ENCODE measurements around the gene OAF. TPM values are rescaled to one million over a fixed set of nuclear protein-coding genes. Genes with fewer than 3 reads are reported as not detected.
A peak's percentile ranks its signal among the peaks of the same experiment; 100 is the strongest.

Gene OAF
- total and polyA plus RNA-seq, 3 experiments from 2014 or later = 2.6 to 3.4 (median 3.0) TPM

- CTCF ChIA-PET = interaction anchor here (0.6 to 1.7 kb wide), 2 partner anchors 14 to 24 kb away, joined by 3 to 4 read pairs; no protein-coding TSS in a partner anchor
- peaks cover 17 to 23% of the 10 kb centered on the region in 2 donors for H3K27me3 Mint-ChIP-seq
- peak overlapping the region in 6 of 8 donors; percentile 13 to 90 (median 72) for H3K27ac Mint-ChIP-seq
Observed at GRCh38 chr11:120211522-120212258, 858 bp downstream of the OAF start.

DNA sequence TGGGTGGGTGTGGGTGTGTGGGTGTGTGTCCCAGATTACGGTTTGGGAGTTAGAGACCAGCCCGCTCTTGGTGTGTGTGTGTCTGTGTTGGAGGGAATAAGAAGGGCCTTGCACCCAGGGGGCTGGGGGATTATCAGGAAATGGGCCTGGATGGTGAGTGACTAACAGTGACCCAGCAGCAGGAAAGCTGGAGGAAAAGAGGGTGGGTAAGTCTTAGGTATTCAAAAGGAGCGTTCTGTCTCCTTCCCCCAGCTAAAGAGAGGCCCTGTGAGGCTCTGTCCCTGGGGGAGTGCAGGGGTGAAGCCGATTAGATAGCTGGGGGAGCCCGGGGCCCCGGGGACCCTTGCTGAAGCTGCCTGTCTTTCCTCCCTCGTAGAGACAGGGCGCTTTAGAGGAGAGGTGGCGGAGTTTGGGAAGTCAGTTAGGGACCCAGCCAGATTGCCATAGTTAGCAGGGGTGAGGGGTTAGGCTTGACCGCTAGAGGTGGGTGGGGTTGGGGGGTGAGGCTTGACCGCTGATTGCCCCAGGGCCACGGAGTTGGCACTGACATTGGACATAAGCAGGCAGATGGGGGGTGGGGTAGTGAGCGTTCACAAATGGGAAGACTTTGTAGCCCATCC lies 1.5 kb downstream of the OAF start:
- no peak for DNase-seq
- H3K27me3 ChIP-seq (ENCODE audit: insufficient read depth, low read length, poor library complexity, severe bottlenecking) = no peaks in the 10 kb centered on the region
- CTCF ChIA-PET = interaction anchor here (0.6 to 1.7 kb wide), 2 partner anchors 13 to 23 kb away, joined by 3 to 4 read pairs; no protein-coding TSS in a partner anchor
- no peak overlapping the region for H3K27ac ChIP-seq (ENCODE audit: low read depth, low read length)
- H3K36me3 ChIP-seq (ENCODE audit: insufficient read depth, low read length) = no peaks in the 10 kb centered on the region
- H3K9me3 ChIP-seq (ENCODE audit: low read length) = no peaks in the 10 kb centered on the region
- no peak overlapping the region for H3K4me3 ChIP-seq (ENCODE audit: low read length)
- H3K4me3 Mint-ChIP-seq = peak overlapping the region; percentile 30 to 80 (median 68)
- POLR2A ChIA-PET = no interaction called here
- H3K36me3 Mint-ChIP-seq = peaks cover 0 to 1% (median 0%) of the 10 kb centered on the region in 3 donors
- H3K27me3 Mint-ChIP-seq = peaks cover 15 to 22% of the 10 kb centered on the region in 2 donors
- peaks cover 13% of the 10 kb centered on the region for H3K4me1 ChIP-seq (ENCODE audit: insufficient read depth, low read length)
- peaks cover 12 to 22% (median 15%) of the 10 kb centered on the region in 3 donors for H3K4me1 Mint-ChIP-seq
- peaks cover 0 to 2% (median 0%) of the 10 kb centered on the region in 5 donors for H3K9me3 Mint-ChIP-seq
- H3K27ac Mint-ChIP-seq = peak overlapping the region in 1 of 8 donors; percentile 38

More at GRCh38 chr11:120211522-120212258, 858 bp downstream of the OAF start:
- peak overlapping the region; percentile 79 to 98 (median 92) for H3K4me3 Mint-ChIP-seq
- no peak overlapping the region for H3K27ac ChIP-seq (ENCODE audit: low read depth, low read length)
- H3K4me1 ChIP-seq (ENCODE audit: insufficient read depth, low read length) = peaks cover 13% of the 10 kb centered on the region
- POLR2A ChIA-PET = no interaction called here
- H3K27me3 ChIP-seq (ENCODE audit: insufficient read depth, low read length, poor library complexity, severe bottlenecking) = no peaks in the 10 kb centered on the region
- peaks cover 0 to 2% (median 0%) of the 10 kb centered on the region in 5 donors for H3K9me3 Mint-ChIP-seq
- H3K36me3 ChIP-seq (ENCODE audit: insufficient read depth, low read length) = no peaks in the 10 kb centered on the region
- no peak for DNase-seq
- peaks cover 0 to 1% (median 0%) of the 10 kb centered on the region in 3 donors for H3K36me3 Mint-ChIP-seq
- no peaks in the 10 kb centered on the region for H3K9me3 ChIP-seq (ENCODE audit: low read length)
- peak overlapping the region; percentile 54 for H3K4me3 ChIP-seq (ENCODE audit: low read length)
- H3K4me1 Mint-ChIP-seq = peaks cover 12 to 22% (median 15%) of the 10 kb centered on the region in 3 donors

- peaks cover 9 to 19% of the 10 kb centered on the region in 2 donors for H3K27me3 Mint-ChIP-seq
- H3K4me1 Mint-ChIP-seq = peaks cover 12 to 22% (median 15%) of the 10 kb centered on the region in 3 donors
- Histone ChIP-seq H3K27me3 (ENCODE audit: insufficient read depth, low read length, poor library complexity, severe bottlenecking) (no peaks in the 10 kb centered on the region), H3K36me3 (ENCODE audit: insufficient read depth, low read length) (no peaks in the 10 kb centered on the region), H3K9me3 (ENCODE audit: low read length) (no peaks in the 10 kb centered on the region), H3K4me3 (ENCODE audit: low read length) (no peak overlapping the region), H3K4me1 (ENCODE audit: insufficient read depth, low read length) (peaks cover 13% of the 10 kb centered on the region), H3K27ac (ENCODE audit: low read depth, low read length) (no peak overlapping the region)
- CTCF ChIA-PET = interaction anchor here (1.7 kb wide), 1 partner anchor 12 kb away, joined by 4 read pairs; no protein-coding TSS in a partner anchor
- POLR2A ChIA-PET = no interaction called here
- H3K27ac Mint-ChIP-seq = peak overlapping the region in 1 of 8 donors; percentile 79
- no peak for DNase-seq
- H3K9me3 Mint-ChIP-seq = peaks cover 0 to 2% (median 0%) of the 10 kb centered on the region in 5 donors
- peaks cover 0 to 1% (median 0%) of the 10 kb centered on the region in 3 donors for H3K36me3 Mint-ChIP-seq
- H3K4me3 Mint-ChIP-seq = peak overlapping the region in 5 of 7 donors; percentile 19 to 80 (median 38)
Observed at GRCh38 chr11:120212926-120213325, 2.1 kb downstream of the OAF start.

DNA sequence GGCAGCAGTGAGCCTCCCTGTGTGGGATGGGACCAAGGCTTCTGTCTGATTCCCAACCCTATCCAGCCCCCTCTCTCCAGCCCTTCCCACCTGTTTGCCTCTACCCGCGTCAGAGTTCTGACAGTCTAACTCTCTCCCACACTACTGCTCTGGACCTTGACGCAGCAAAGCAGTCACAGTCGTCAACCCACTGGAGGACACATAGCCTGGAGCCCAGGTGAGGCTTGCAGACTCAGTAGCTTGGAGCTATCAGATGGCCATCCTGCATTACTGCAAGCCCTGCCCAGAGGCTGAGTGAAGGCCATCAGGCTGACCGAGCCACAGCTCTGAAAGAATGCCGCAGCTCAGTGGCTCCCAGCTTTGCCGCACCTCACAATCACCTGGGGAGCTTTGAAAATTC lies 3.7 kb downstream of the OAF start:
- Histone ChIP-seq H3K27me3 (ENCODE audit: insufficient read depth, low read length, poor library complexity, severe bottlenecking) (no peaks in the 10 kb centered on the region), H3K4me3 (ENCODE audit: low read length) (no peak overlapping the region), H3K27ac (ENCODE audit: low read depth, low read length) (no peak overlapping the region), H3K9me3 (ENCODE audit: low read length) (no peaks in the 10 kb centered on the region), H3K4me1 (ENCODE audit: insufficient read depth, low read length) (peaks cover 13% of the 10 kb centered on the region), H3K36me3 (ENCODE audit: insufficient read depth, low read length) (no peaks in the 10 kb centered on the region)
- Mint-ChIP-seq H3K9me3 (peaks cover 0 to 2% (median 0%) of the 10 kb centered on the region in 5 donors), H3K27me3 (peaks cover 0 to 12% of the 10 kb centered on the region in 2 donors), H3K4me1 (peaks cover 12 to 21% (median 14%) of the 10 kb centered on the region in 3 donors), H3K4me3 (peak overlapping the region in 1 of 7 donors; percentile 15), H3K36me3 (peaks cover 0 to 1% (median 0%) of the 10 kb centered on the region in 3 donors), H3K27ac (peak overlapping the region in 1 of 8 donors; percentile 57)
- ChIA-PET CTCF (interaction anchor here (0.9 kb wide), 1 partner anchor 15 kb away, joined by 4 read pairs; no protein-coding TSS in a partner anchor), POLR2A (no interaction called here)
- no peak for DNase-seq

DNA sequence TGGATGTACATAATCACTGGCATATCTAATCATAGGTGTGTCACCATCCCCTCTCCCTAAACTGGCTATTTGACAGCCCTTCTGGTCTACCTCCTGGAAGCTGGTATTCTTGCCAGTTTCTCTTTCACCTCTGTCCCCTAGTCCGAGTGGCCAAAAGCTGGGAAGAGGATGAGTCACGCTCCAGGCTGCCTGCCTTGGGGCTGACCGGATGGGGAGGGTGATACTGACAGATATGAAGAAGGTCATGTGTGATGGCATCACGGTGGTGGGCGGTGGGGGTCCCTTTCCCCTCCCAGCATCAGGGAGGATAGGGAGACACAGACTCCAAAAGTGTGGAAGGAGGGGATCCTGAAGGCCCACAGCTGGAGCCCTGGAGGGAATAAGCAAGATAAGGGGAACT lies 4.8 kb downstream of the OAF start:
- Histone ChIP-seq H3K36me3 (ENCODE audit: insufficient read depth, low read length) (no peaks in the 10 kb centered on the region), H3K27ac (ENCODE audit: low read depth, low read length) (no peak overlapping the region), H3K4me1 (ENCODE audit: insufficient read depth, low read length) (peaks cover 6% of the 10 kb centered on the region), H3K4me3 (ENCODE audit: low read length) (no peak overlapping the region), H3K9me3 (ENCODE audit: low read length) (no peaks in the 10 kb centered on the region), H3K27me3 (ENCODE audit: insufficient read depth, low read length, poor library complexity, severe bottlenecking) (no peaks in the 10 kb centered on the region)
- Mint-ChIP-seq H3K4me3 (no peak overlapping the region), H3K9me3 (peaks cover 0 to 2% (median 0%) of the 10 kb centered on the region in 5 donors), H3K27ac (no peak overlapping the region), H3K4me1 (peaks cover 4 to 13% (median 6%) of the 10 kb centered on the region in 3 donors), H3K36me3 (peaks cover 0 to 1% (median 0%) of the 10 kb centered on the region in 3 donors), H3K27me3 (peaks cover 0 to 7% of the 10 kb centered on the region in 2 donors)
- DNase-seq = no peak
- CTCF ChIA-PET = interaction anchor here (1.3 kb wide), 1 partner anchor 20 kb away, joined by 3 read pairs; no protein-coding TSS in a partner anchor
- POLR2A ChIA-PET = no interaction called here

GRCh38 chr11:120216426-120217102 lies 5.7 kb downstream of the OAF start:
- ChIA-PET CTCF (interaction anchor here (1.3 kb wide), 1 partner anchor 19 kb away, joined by 3 read pairs; no protein-coding TSS in a partner anchor), POLR2A (no interaction called here)
- Mint-ChIP-seq H3K9me3 (peaks cover 0 to 2% (median 0%) of the 10 kb centered on the region in 5 donors), H3K27ac (no peak overlapping the region), H3K4me3 (no peak overlapping the region), H3K4me1 (peaks cover 3 to 10% (median 5%) of the 10 kb centered on the region in 3 donors), H3K36me3 (peaks cover 0 to under 1% (median 0%) of the 10 kb centered on the region in 3 donors), H3K27me3 (peaks cover 0 to 8% of the 10 kb centered on the region in 2 donors)
- H3K4me3 ChIP-seq (ENCODE audit: low read length) = no peak overlapping the region
- H3K36me3 ChIP-seq (ENCODE audit: insufficient read depth, low read length) = no peaks in the 10 kb centered on the region
- DNase-seq = no peak
- no peaks in the 10 kb centered on the region for H3K27me3 ChIP-seq (ENCODE audit: insufficient read depth, low read length, poor library complexity, severe bottlenecking)
- H3K27ac ChIP-seq (ENCODE audit: low read depth, low read length) = no peak overlapping the region
- peaks cover 3% of the 10 kb centered on the region for H3K4me1 ChIP-seq (ENCODE audit: insufficient read depth, low read length)
- no peaks in the 10 kb centered on the region for H3K9me3 ChIP-seq (ENCODE audit: low read length)

DNA sequence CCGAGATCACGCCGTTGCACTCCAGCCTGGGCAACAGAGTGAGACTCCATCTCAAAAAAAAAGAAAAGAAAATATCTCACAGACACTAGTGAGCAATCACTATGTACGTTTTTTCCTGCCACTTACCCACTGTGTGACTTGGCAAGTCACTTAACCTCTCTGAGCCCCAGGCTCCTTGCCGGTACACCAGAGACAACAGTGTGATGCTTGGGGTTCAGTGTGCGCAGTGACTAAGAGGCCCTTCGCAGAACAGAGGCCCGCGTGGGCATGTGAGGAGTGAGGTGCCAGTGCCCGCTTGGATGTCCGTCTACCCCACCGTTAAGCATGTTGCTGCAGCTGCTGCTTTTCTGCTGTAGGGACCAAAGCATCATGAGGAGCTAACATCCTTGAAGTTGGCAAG lies 6.7 kb downstream of the OAF start:
- Mint-ChIP-seq H3K27ac (no peak overlapping the region), H3K36me3 (no peaks in the 10 kb centered on the region), H3K27me3 (peaks cover 0 to 6% of the 10 kb centered on the region in 2 donors), H3K9me3 (peaks cover 0 to 2% (median 0%) of the 10 kb centered on the region in 5 donors), H3K4me3 (no peak overlapping the region), H3K4me1 (peaks cover 0 to 4% (median 0%) of the 10 kb centered on the region in 3 donors)
- Histone ChIP-seq H3K27ac (ENCODE audit: low read depth, low read length) (no peak overlapping the region), H3K9me3 (ENCODE audit: low read length) (no peaks in the 10 kb centered on the region), H3K36me3 (ENCODE audit: insufficient read depth, low read length) (no peaks in the 10 kb centered on the region), H3K4me1 (ENCODE audit: insufficient read depth, low read length) (no peaks in the 10 kb centered on the region), H3K27me3 (ENCODE audit: insufficient read depth, low read length, poor library complexity, severe bottlenecking) (no peaks in the 10 kb centered on the region), H3K4me3 (ENCODE audit: low read length) (no peak overlapping the region)
- ChIA-PET CTCF (no interaction called here), POLR2A (no interaction called here)
- no peak for DNase-seq
